Endodermal cell (in vitro differentiated cells): ENCODE measurements around the gene CDC6. TPM values are rescaled to one million over a fixed set of nuclear protein-coding genes. Genes with fewer than 3 reads are reported as not detected.

ENCODE experiments used
- DNase-seq: peaks from one replicate; pipeline ENCODE4 v3.0.0-alpha.2; 2017
- H3K27ac ChIP-seq: 2 replicates; pipeline ENCODE4 v1.5.1; 2013; ENCODE audit warnings: mild to moderate bottlenecking, low read depth, low read length, moderate library complexity
- H3K27me3 ChIP-seq: 2 replicates; pipeline ENCODE4 v1.6.1; 2013; ENCODE audit warnings: mild to moderate bottlenecking, low read length, moderate library complexity; ENCODE audit not compliant: insufficient read depth, control insufficient read depth, poor library complexity, severe bottlenecking
- H3K36me3 ChIP-seq: 2 replicates; pipeline ENCODE4 v1.7.0; 2013; ENCODE audit warnings: mild to moderate bottlenecking, low read length, moderate library complexity; ENCODE audit not compliant: control insufficient read depth, insufficient read depth
- H3K4me1 ChIP-seq: one replicate; pipeline ENCODE4 v1.7.0; 2013; ENCODE audit warnings: low read length; ENCODE audit not compliant: control insufficient read depth, insufficient read depth
- H3K4me3 ChIP-seq: 2 replicates; pipeline ENCODE4 v1.5.1; 2013; ENCODE audit warnings: mild to moderate bottlenecking, low read length, moderate library complexity
- H3K9ac ChIP-seq: 2 replicates; pipeline ENCODE4 v1.6.1; 2013; ENCODE audit warnings: mild to moderate bottlenecking, low read length, moderate library complexity; ENCODE audit not compliant: poor library complexity, severe bottlenecking; ENCODE audit errors: extremely low read depth
- H3K9me3 ChIP-seq: 2 replicates; pipeline ENCODE4 v1.6.1; 2013; ENCODE audit warnings: mild to moderate bottlenecking, low read length, moderate library complexity; ENCODE audit not compliant: control insufficient read depth
- H3K27ac Mint-ChIP-seq: 2 replicates; pipeline ENCODE4 v1.8.0; 2020; ENCODE audit warnings: mixed read lengths
- H3K27me3 Mint-ChIP-seq: 2 replicates; pipeline ENCODE4 v1.8.0; 2021; ENCODE audit warnings: mild to moderate bottlenecking, mixed read lengths; ENCODE audit not compliant: insufficient read depth
- H3K36me3 Mint-ChIP-seq: 2 replicates; pipeline ENCODE4 v1.8.0; 2020; ENCODE audit warnings: low read depth, mixed read lengths
- H3K4me1 Mint-ChIP-seq: 2 replicates; pipeline ENCODE4 v1.8.0; 2020; ENCODE audit warnings: mixed read lengths
- H3K4me3 Mint-ChIP-seq: 2 replicates; pipeline ENCODE4 v1.8.0; 2020; ENCODE audit warnings: mild to moderate bottlenecking, moderate library complexity, mixed read lengths
- H3K9me3 Mint-ChIP-seq: 2 replicates; pipeline ENCODE4 v1.8.0; 2020; ENCODE audit warnings: mild to moderate bottlenecking, mixed read lengths
- CTCF ChIP-seq: fragments of 200-600 bp; sonication (generic); conservative IDR thresholded peaks from 2 replicates; pipeline ENCODE4 v1.5.0; 2021; ENCODE audit warnings: antibody characterized with exemption, mild to moderate bottlenecking
- WGBS, 2 experiments: methylation state at CpG; one replicate each; pipeline versions ENCODE4 v1.1.5 to v1.1.7; 2013; ENCODE audit warnings: missing lambda C conversion rate in 2 of 2, mixed read lengths in 1 of 2; ENCODE audit not compliant: insufficient coverage in 1 of 2, insufficient read length in 1 of 2; 5-methylcytosine and 5-hydroxymethylcytosine counted together
- total RNA-seq, 2 donors: library from RNA; stranded (reverse); fragmentation: NEBNext Ultra II Directional in 1 of 2; extraction: Animal tissue kit (Norgen Biotek cat#: 25700) in 1 of 2; gene quantifications; 2 replicates in 1 of 2; 3 replicates in 1 of 2; pipeline ENCODE4 v1.2.1, GENCODE V29; 2021

The CDC6 gene
- total RNA-seq, 2 donors from 2014 or later, result 88.4 to 95.4 TPM

- H3K27me3 ChIP-seq, result peaks cover 5% of the 10 kb centered on the region
- no peaks in the 10 kb centered on the region for H3K36me3 ChIP-seq
- DNase-seq, result peak; percentile 62
- Mint-ChIP-seq H3K36me3 (no peaks in the 10 kb centered on the region), H3K27ac (no peak overlapping the region), H3K4me1 (peaks cover 43% of the 10 kb centered on the region), H3K27me3 (peaks cover 23% of the 10 kb centered on the region), H3K9me3 (no peaks in the 10 kb centered on the region), H3K4me3 (peak overlapping the region; percentile 62)
- no peak overlapping the region for H3K4me3 ChIP-seq
- WGBS, 2 experiments, result 74 to 84% methylated on average over 4 to 9 of the region's 9 CpGs
- H3K4me1 ChIP-seq, result peaks cover 8% of the 10 kb centered on the region
- no peak for TF ChIP-seq CTCF
- no peak overlapping the region for H3K9ac ChIP-seq
- no peak overlapping the region for H3K27ac ChIP-seq
- no peaks in the 10 kb centered on the region for H3K9me3 ChIP-seq
These were observed 28.2 kb downstream of the CDC6 start for GRCh38 chr17:40315678-40316570.

DNA sequence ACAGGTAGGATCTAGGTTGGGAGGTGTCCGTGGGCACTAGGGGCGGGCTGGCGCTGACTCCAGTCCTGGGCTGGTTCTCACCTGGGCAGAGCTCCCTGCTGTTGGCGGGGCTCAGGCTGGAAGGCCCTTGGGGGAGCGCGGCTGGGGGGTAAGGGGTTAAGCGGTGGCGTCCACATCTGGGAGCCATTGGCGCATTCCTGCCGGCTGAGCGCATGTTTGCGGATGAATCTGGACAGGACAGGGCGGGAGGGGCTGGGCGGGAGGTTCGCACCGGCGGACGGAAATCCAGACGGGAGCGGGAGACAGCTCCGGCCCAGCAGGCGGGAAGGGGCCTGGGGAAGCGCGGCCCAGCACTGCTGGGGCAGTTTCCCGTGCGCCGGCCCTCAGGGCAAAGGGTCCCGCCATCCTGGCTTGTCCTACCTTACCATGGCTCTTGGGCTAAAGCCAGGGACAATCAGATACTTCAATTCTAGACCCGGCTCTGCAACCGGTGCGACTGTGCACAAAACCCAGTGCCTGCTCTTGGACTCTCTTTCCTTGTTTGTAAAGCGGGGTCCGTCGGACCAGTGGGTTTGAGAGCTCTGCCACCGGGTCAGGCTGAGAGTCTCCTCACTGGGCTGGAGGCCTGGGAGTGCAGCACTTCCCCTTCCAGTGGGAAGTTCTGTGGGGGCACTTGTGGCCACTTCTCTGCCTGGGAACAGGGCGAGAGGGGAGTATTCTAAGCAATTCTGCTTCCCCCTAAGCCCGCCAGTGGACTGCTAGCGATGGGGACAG lies 29.1 kb downstream of the CDC6 start:
- Mint-ChIP-seq H3K36me3 (no peaks in the 10 kb centered on the region), H3K27ac (peak overlapping the region; percentile 68), H3K4me1 (peaks cover 37% of the 10 kb centered on the region), H3K9me3 (no peaks in the 10 kb centered on the region), H3K4me3 (peak overlapping the region; percentile 62), H3K27me3 (peaks cover 23% of the 10 kb centered on the region)
- Histone ChIP-seq H3K9ac (peak overlapping the region; percentile 49), H3K27ac (peak overlapping the region; percentile 76), H3K4me3 (peak overlapping the region; percentile 79), H3K9me3 (no peaks in the 10 kb centered on the region), H3K27me3 (peaks cover 5% of the 10 kb centered on the region), H3K36me3 (no peaks in the 10 kb centered on the region), H3K4me1 (peaks cover 5% of the 10 kb centered on the region)
- DNase-seq, result peak; percentile 92
- 13 to 19% methylated on average over 21 to 38 of the region's 38 CpGs for WGBS, 2 experiments
- TF ChIP-seq CTCF, result peak; percentile 25

GRCh38 chr17:40317345-40317873 lies 29.7 kb downstream of the CDC6 start:
- peak overlapping the region; percentile 62 for H3K4me3 Mint-ChIP-seq
- Histone ChIP-seq H3K9ac (peak overlapping the region; percentile 49), H3K4me1 (peaks cover 9% of the 10 kb centered on the region), H3K27me3 (peaks cover 5% of the 10 kb centered on the region), H3K4me3 (peak overlapping the region; percentile 79), H3K27ac (peak overlapping the region; percentile 76), H3K36me3 (no peaks in the 10 kb centered on the region), H3K9me3 (no peaks in the 10 kb centered on the region)
- no peaks in the 10 kb centered on the region for H3K36me3 Mint-ChIP-seq
- H3K27me3 Mint-ChIP-seq, result peaks cover 20% of the 10 kb centered on the region
- peaks cover 37% of the 10 kb centered on the region for H3K4me1 Mint-ChIP-seq
- peak; percentile 93 for DNase-seq
- no peaks in the 10 kb centered on the region for H3K9me3 Mint-ChIP-seq
- peak overlapping the region; percentile 68 for H3K27ac Mint-ChIP-seq
- WGBS, 2 experiments, result 13 to 33% methylated on average over 4 to 6 of the region's 6 CpGs
- peak; percentile 71 for TF ChIP-seq CTCF
